SHP77 (cell line): ENCODE results near the gene TNNT3.
"Not testable (repeated sequence)": the region's sequence is repeated elsewhere in the genome, so short reads cannot be mapped to it uniquely, and the experiment has no call there.

Experiments used
- DNase-seq, 2 experiments: peaks; one replicate each; lab custom pipeline; 2025; lab: John Stamatoyannopoulos, UW

TNNT3 gene

GRCh38 chr11:1935156-1936071 is 15.9 kb downstream of the TNNT3 start:
- no peak for DNase-seq

GRCh38 chr11:1936072-1936780 is 16.7 kb downstream of the TNNT3 start:
- no peak for DNase-seq

- no peak for DNase-seq
Measured at GRCh38 chr11:1936781-1937615, 17.5 kb downstream of the TNNT3 start.

- DNase-seq, result no peak
Measured at GRCh38 chr11:1937616-1938342, 18.3 kb downstream of the TNNT3 start.

- DNase-seq, result no peak
Measured at GRCh38 chr11:1938343-1939005, 19.0 kb downstream of the TNNT3 start.

- DNase-seq, result no peak
Measured at GRCh38 chr11:1939006-1939625, 19.6 kb downstream of the TNNT3 start.

GRCh38 chr11:1939788-1940187 is 20.3 kb downstream of the TNNT3 start:
- not testable (repeated sequence) for DNase-seq

GRCh38 chr11:1942558-1943260 is 23.2 kb downstream of the TNNT3 start:
- DNase-seq, result no peak

- DNase-seq, result no peak
Measured at GRCh38 chr11:1943576-1943975, 24.1 kb downstream of the TNNT3 start.

- no peak for DNase-seq
Measured at GRCh38 chr11:1943977-1944376, 24.5 kb downstream of the TNNT3 start.

- no peak for DNase-seq
Measured at GRCh38 chr11:1946812-1947484, 27.4 kb downstream of the TNNT3 start, which contains the start of gene MRPL23. Gene MRPL23 (plus strand): TSS chr11:1947332. CDS start chr11:1947363, 31 bp downstream.

GRCh38 chr11:1947592-1948237 is 28.2 kb downstream of the TNNT3 start:
- no peak for DNase-seq

GRCh38 chr11:1948389-1948788 is 28.9 kb downstream of the TNNT3 start:
- DNase-seq, result no peak

GRCh38 chr11:1949302-1949701 is 29.8 kb downstream of the TNNT3 start:
- DNase-seq, result no peak

GRCh38 chr11:1949922-1950321 is 30.4 kb downstream of the TNNT3 start:
- DNase-seq, result no peak

- DNase-seq, result no peak
Measured at GRCh38 chr11:1952806-1953482, 33.4 kb downstream of the TNNT3 start.

GRCh38 chr11:1953489-1954266 is 34.2 kb downstream of the TNNT3 start:
- no peak for DNase-seq
